Epithelial cell of proximal tubule (primary cell): ENCODE results near the gene TYMS. TPM values are rescaled to one million over a fixed set of nuclear protein-coding genes. Genes with fewer than 3 reads are reported as not detected.

Experiments used
- DNase-seq: peaks from one replicate; pipeline ENCODE4 v3.0.0-alpha.2; 2011; ENCODE audit warnings: low read depth
- H3K4me3 ChIP-seq: 2 replicates; pipeline ENCODE4 v1.5.1; 2011; ENCODE audit warnings: low read depth, mild to moderate bottlenecking, low read length
- total RNA-seq: library from RNA; depleted of rRNA; stranded (reverse); fragments of >200 nt; gene quantifications from 2 replicates; pipeline ENCODE4 v1.2.3, GENCODE V29; 2015
- TF ChIP-seq, protein P1 (sequence below): conservative IDR thresholded peaks from 2 replicates; pipeline ENCODE4 v1.5.1; 2012; ENCODE audit warnings: low read depth, mild to moderate bottlenecking, low read length

The TYMS gene
- total RNA-seq, 1 donor from 2014 or later: 65.6 TPM

DNA sequence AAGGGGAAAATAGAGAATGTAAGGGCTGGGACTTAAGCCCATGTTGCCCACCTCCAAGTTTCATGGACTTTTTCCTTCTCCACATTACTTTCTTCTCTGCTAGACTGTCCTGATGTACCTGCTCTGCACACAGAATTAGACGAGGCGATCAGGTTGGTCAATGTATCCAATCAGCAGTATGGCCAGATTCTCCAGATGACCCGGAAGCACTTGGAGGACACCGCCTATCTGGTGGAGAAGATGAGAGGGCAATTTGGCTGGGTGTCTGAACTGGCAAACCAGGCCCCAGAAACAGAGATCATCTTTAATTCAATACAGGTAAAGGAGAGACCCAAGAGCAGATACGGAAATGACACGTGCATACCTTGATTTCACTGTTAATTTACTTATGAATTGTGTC is 16.2 kb upstream of the TYMS start:
- TF ChIP-seq, protein P1, sequence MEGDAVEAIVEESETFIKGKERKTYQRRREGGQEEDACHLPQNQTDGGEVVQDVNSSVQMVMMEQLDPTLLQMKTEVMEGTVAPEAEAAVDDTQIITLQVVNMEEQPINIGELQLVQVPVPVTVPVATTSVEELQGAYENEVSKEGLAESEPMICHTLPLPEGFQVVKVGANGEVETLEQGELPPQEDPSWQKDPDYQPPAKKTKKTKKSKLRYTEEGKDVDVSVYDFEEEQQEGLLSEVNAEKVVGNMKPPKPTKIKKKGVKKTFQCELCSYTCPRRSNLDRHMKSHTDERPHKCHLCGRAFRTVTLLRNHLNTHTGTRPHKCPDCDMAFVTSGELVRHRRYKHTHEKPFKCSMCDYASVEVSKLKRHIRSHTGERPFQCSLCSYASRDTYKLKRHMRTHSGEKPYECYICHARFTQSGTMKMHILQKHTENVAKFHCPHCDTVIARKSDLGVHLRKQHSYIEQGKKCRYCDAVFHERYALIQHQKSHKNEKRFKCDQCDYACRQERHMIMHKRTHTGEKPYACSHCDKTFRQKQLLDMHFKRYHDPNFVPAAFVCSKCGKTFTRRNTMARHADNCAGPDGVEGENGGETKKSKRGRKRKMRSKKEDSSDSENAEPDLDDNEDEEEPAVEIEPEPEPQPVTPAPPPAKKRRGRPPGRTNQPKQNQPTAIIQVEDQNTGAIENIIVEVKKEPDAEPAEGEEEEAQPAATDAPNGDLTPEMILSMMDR: no peak
- H3K4me3 ChIP-seq: no peak overlapping the region
- no peak for DNase-seq

- H3K4me3 ChIP-seq: no peak overlapping the region
- no peak for DNase-seq
- TF ChIP-seq, protein P1: peak; percentile 24
Measured at GRCh38 chr18:644395-645004, 13.0 kb upstream of the TYMS start.

GRCh38 chr18:647304-647703 is 10.1 kb upstream of the TYMS start:
- H3K4me3 ChIP-seq: no peak overlapping the region
- TF ChIP-seq, protein P1: no peak
- no peak for DNase-seq

DNA sequence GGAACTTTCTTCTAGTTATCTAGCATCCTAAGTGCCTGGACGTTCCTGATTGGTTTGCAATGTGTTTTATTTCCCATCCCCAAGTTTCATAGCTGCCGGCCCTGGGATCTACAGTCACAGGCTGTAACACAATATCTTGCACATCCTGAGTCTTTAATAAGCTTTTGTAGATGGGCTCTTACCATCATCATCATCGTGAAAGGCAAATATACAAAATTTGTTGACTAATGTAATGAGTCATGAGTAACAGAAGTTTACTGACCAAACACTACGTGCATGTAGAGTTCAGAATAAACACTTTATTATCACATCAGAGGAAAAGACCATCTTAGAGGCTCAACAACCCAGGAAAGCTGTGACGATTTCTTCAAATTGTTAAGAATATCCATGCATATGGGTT is 8.1 kb upstream of the TYMS start:
- no peak overlapping the region for H3K4me3 ChIP-seq
- TF ChIP-seq, protein P1: no peak
- DNase-seq: no peak

DNA sequence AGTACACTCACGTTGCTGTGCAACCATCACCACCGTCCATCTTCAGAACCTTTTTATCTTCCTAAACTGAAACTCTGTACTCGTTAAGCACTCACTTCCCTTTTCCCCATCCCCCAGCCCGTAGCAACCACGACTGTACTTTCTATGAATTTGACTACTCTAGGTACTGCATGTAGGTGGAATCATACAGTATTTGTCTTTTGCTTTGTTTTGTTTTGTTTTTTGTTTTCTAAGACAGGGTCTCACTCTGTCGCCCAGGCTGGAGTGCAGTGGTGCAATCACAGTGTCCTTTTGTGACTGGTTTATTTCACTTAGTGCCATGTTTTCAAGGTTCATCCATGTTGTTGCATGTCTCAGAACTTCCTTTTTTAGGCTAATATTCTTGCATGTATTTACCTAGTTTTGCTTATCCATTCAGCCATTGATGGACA is 7.0 kb upstream of the TYMS start:
- H3K4me3 ChIP-seq: no peak overlapping the region
- TF ChIP-seq, protein P1: no peak
- DNase-seq: no peak

DNA sequence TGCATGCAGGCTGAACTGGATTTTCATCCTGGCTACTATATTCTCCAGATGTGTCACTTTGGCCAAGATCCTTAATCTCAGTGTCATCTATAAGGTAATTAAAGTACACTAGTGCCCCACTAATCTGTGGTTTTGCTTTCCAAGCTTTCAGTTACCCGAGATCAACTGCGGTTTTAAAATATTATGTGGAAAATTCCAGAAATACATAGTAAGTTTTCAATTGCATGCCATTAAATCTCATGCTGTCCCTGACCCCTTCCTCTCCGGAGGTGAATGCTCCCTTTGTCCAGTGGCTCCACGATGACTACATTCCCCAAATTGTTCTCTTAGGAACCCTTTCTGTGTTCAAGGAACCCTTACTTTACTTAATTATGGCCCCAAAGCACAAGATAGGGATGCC is 5.3 kb upstream of the TYMS start:
- H3K4me3 ChIP-seq: no peak overlapping the region
- no peak for DNase-seq
- TF ChIP-seq, protein P1: no peak

DNA sequence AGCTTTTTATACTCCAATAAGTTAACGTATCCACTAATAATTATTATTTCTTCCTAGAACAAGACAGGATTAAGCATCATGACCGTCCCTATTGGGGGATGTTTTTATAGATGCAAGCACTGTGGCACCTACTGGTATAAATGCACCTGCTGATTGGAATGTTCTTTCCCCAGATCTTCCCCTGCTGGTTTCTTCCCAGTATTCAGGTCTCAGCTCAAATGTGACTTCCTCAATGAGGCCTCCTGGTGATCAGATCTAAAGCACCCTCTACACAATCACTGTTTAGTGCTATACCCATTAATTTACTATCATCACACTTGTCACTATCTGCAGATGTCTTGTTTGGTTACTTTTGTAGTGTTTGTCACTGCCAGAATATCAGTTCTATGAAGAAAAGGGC is 3.9 kb upstream of the TYMS start:
- no peak overlapping the region for H3K4me3 ChIP-seq
- no peak for DNase-seq
- TF ChIP-seq, protein P1: no peak
